Measurements from ENCODE around the gene GPR35. TPM values are rescaled to one million over a fixed set of nuclear protein-coding genes. Genes with fewer than 3 reads are reported as not detected.

Gene GPR35
- total and polyA plus RNA-seq, 7 donors = 1.3 to 76.6 (median 7.8) TPM

DNA sequence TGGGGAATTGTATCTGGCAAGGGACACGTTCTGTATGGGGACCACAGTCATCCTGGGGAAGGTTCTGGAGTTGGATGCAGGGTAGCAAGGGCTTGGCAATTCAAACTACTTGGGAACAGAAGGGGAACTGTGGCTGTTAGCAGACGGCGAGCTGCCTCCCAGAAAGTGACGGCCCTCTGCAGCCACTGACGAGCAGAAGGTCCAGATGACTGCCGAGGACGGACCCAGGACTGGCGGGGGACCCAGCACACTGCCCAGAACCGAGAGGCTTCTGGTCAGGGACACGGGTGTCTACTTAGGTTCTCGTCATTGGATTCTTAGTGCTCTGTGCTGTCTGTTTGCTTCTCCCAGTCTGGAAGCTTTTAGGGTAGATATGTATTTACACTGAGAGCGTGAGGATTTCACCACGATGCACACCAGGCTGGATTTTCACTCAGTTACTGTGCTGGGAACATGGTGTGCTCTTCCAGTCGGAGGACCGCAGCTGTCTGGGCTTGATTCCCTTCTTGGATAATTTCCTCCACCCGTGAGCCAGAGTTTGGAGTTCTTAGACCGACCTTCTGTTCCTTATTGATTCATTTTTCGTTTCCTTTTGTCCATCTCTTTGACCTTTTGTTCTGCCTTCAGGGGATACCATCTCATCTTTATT, 13.4 kb downstream of the GPR35 start:
- Histone ChIP-seq H3K4me1 (no peaks in the 10 kb centered on the region), H3K27me3 (peaks cover 0 to 23% (median 16%) of the 10 kb centered on the region in 3 donors), H3K9me3 (peaks cover 0 to 3% (median 0%) of the 10 kb centered on the region in 4 donors), H3K27ac (peak overlapping the region in 3 of 4 donors; percentile 26 to 63 (median 43)), H3K36me3 (no peaks in the 10 kb centered on the region), H3K4me3 (no peak overlapping the region)
- peak; percentile 75 for DNase-seq
- intact Hi-C loops (cut with DNase I) = no loop called here
- TF ChIP-seq CTCF (IDR thresholded peaks at IDR 0.05) (no peak), POLR2AphosphoS5 (IDR thresholded peaks at IDR 0.05) (peak in 1 of 4 donors; percentile 35)
- 54 to 70% methylated on average over 18 of the region's 18 CpGs for WGBS, 2 donors

DNA sequence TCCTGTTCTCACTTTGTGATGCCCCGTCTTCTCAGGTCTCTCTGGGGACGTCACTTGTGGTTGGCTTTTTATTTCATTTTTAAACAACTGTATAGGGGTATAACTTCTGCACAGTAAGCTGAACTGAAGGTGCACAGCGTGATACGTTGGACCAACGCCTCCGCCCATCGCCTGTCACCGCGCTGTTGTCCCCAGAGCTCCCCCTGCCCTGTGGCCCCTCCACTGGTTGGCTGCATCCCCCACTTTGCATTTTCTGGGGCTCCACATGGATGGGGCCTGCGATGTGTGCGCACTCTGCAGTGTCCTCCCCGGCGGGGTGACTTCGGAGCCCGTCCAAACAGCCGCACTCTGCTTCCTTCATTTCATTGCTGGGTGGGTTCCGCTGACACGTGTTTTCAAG, 14.3 kb downstream of the GPR35 start:
- Histone ChIP-seq H3K4me3 (no peak overlapping the region), H3K27ac (peak overlapping the region in 1 of 4 donors; percentile 45), H3K36me3 (no peaks in the 10 kb centered on the region), H3K9me3 (no peaks in the 10 kb centered on the region), H3K27me3 (peaks cover 0 to 32% (median 17%) of the 10 kb centered on the region in 3 donors), H3K4me1 (no peaks in the 10 kb centered on the region)
- WGBS, 2 donors = 85 to 89% methylated on average over 18 of the region's 18 CpGs
- peak; percentile 53 for DNase-seq
- TF ChIP-seq CTCF (IDR thresholded peaks at IDR 0.05) (no peak), POLR2A (IDR thresholded peaks at IDR 0.05) (no peak), EP300 (IDR thresholded peaks at IDR 0.05) (no peak)
- intact Hi-C loops (cut with DNase I) = no loop called here

- Histone ChIP-seq H3K36me3 (no peaks in the 10 kb centered on the region), H3K27me3 (peaks cover 0 to 46% (median 25%) of the 10 kb centered on the region in 3 donors), H3K9me3 (no peaks in the 10 kb centered on the region), H3K27ac (no peak overlapping the region), H3K4me3 (no peak overlapping the region), H3K4me1 (no peaks in the 10 kb centered on the region)
- peak; percentile 59 for DNase-seq
- intact Hi-C loops (cut with DNase I) = no loop called here
- TF ChIP-seq EP300 (IDR thresholded peaks at IDR 0.05) (no peak), POLR2AphosphoS5 (IDR thresholded peaks at IDR 0.05) (no peak), POLR2A (IDR thresholded peaks at IDR 0.05) (no peak), CTCF (IDR thresholded peaks at IDR 0.05) (no peak)
- 16 to 26% methylated on average over 16 of the region's 16 CpGs for WGBS, 2 donors
Measured at GRCh38 chr2:240640939-240641338, 15.7 kb downstream of the GPR35 start.

DNA sequence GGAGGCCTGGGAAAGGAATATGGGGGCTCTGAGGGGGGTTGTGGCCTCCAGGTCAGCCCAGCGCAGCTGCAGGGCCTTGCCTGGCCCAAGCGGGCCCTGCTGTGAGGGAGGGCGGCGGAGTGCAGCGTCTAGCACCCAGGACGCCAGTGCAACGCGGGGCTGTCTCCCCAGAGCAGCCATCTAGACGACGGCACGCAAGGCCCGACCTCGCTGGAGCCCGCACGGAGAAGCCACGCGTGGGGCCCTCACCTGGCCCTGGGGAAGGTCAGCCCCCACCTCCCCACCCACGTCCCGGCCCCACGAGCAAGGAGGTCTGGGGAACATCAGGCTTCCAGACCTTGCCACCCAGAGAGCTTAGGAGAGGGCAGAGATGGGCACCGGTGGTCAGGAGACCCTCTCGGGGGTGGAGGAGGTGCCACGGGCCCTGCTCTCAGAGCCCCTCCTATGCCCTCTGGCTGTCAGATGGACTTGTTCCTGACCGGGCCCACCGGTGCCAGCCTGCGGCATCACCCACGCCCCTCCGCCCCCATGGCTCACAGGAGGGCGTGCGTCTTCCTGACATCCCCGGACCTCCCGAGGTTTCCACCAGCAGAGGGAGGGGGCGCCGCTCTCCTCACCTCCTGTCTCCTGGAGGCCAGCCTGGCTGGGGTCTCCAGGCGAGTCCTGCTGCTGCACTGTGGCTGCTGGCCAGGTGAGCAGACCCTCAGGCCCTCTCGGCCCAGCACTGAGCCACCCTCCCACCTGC, 17.0 kb downstream of the GPR35 start:
- no peaks in the 10 kb centered on the region for H3K9me3 ChIP-seq
- peaks cover 0 to 58% (median 35%) of the 10 kb centered on the region in 3 donors for H3K27me3 ChIP-seq

More for the DNA sequence above, 17.0 kb downstream of the GPR35 start:
- TF ChIP-seq POLR2AphosphoS5 (IDR thresholded peaks at IDR 0.05) = no peak
- TF ChIP-seq CTCF (IDR thresholded peaks at IDR 0.05) = no peak
- TF ChIP-seq POLR2A (IDR thresholded peaks at IDR 0.05) = no peak
- no peak for TF ChIP-seq EP300 (IDR thresholded peaks at IDR 0.05)
- intact Hi-C loops (cut with DNase I) = no loop called here
- H3K36me3 ChIP-seq = no peaks in the 10 kb centered on the region
- H3K4me3 ChIP-seq = no peak overlapping the region
- peak; percentile 54 for DNase-seq
- 78 to 88% methylated on average over 36 of the region's 36 CpGs for WGBS, 2 donors
- H3K27ac ChIP-seq = no peak overlapping the region
- no peaks in the 10 kb centered on the region for H3K4me1 ChIP-seq

Measured in sigmoid colon (tissue), 7 donors.